Kidney epithelial cell (primary cell): Measurements from ENCODE around the gene CHRNB4. TPM values are rescaled to one million over a fixed set of nuclear protein-coding genes. Genes with fewer than 3 reads are reported as not detected.

Source experiments
- DNase-seq: peaks from one replicate; pipeline ENCODE4 v3.0.0-alpha.2; 2010; ENCODE audit warnings: low read depth
- H3K27me3 ChIP-seq: 2 replicates; pipeline ENCODE4 v1.6.0; 2011; ENCODE audit warnings: low read length; ENCODE audit not compliant: control insufficient read depth, insufficient read depth
- H3K36me3 ChIP-seq: 2 replicates; pipeline ENCODE4 v1.5.1; 2011; ENCODE audit warnings: low read length; ENCODE audit not compliant: control insufficient read depth, insufficient read depth
- H3K4me3 ChIP-seq: 2 replicates; pipeline ENCODE4 v1.5.1; 2011; ENCODE audit warnings: low read depth, mild to moderate bottlenecking, control low read depth, low read length
- CTCF ChIP-seq: IDR thresholded peaks from 2 replicates; pipeline ENCODE4 v1.5.1; 2011; ENCODE audit warnings: mild to moderate bottlenecking, moderate library complexity, low read length, control low read depth, inconsistent platforms; ENCODE audit not compliant: insufficient read depth, poor library complexity, severe bottlenecking
- total RNA-seq: library from RNA; depleted of rRNA; stranded (reverse); fragments of >200 nt; gene quantifications from 2 replicates; pipeline ENCODE4 v1.2.3, GENCODE V29; 2015

Gene CHRNB4
- total RNA-seq, 1 donor from 2014 or later: 1.8 TPM

DNA sequence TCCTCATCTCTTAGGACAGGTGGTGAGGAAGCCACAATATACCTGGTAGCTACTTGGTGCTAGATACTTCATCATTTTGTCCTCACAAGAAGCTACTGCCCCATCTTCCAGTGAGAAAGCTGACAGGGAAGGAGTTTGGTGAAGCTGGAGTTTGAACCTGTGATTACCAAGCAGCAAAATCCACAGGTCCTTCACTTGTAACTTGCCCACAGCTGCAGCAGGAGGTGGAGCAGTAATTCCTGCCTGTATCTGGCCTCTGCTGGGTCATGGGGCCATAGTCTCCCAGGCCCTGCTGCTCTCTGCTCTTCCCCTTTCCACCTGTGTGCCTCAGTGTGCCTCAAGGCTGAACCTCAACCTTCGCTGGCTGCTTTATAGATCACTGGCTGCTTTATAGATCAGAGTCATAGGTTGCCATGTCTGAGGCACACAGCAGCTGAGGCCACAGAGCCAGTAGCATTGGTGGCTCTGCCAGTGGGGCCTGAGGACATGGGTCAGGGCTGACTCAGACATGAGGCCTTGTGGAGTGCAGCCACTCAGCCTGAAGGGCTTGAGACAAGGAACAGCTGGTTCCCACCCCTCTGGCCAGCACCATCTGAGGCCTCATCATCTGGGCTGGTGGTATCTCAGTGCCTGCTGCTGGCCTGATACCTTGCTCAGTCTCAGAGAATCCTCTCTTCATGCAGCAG, 11.1 kb upstream of the CHRNB4 start:
- no peaks in the 10 kb centered on the region for H3K36me3 ChIP-seq
- TF ChIP-seq CTCF: no peak
- DNase-seq: no peak
- H3K27me3 ChIP-seq: no peaks in the 10 kb centered on the region
- H3K4me3 ChIP-seq: no peak overlapping the region

DNA sequence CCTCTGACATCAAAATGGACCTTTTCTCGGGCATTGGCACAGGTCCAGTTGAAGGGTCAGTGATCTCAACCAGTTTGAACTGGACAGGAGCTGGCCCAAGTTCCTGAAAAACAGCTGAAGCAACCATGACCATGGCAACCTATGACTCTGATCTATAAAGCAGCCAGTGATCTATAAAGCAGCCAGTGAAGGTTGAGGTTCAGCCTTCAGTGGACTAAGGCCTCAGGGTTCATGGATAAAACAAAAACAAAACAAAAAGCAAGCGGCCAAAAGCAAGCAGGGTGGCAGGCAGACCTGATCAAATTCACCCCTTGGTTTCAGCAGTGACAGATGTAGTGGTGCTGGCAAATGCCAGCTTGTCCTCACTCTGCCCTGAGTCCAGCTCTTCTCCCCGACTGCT, 10.0 kb upstream of the CHRNB4 start:
- Histone ChIP-seq H3K27me3 (no peaks in the 10 kb centered on the region), H3K4me3 (no peak overlapping the region), H3K36me3 (no peaks in the 10 kb centered on the region)
- TF ChIP-seq CTCF: no peak
- no peak for DNase-seq

GRCh38 chr15:78650022-78650421, 9.0 kb upstream of the CHRNB4 start:
- H3K36me3 ChIP-seq: no peaks in the 10 kb centered on the region
- no peak overlapping the region for H3K4me3 ChIP-seq
- no peak for DNase-seq
- no peaks in the 10 kb centered on the region for H3K27me3 ChIP-seq
- no peak for TF ChIP-seq CTCF

DNA sequence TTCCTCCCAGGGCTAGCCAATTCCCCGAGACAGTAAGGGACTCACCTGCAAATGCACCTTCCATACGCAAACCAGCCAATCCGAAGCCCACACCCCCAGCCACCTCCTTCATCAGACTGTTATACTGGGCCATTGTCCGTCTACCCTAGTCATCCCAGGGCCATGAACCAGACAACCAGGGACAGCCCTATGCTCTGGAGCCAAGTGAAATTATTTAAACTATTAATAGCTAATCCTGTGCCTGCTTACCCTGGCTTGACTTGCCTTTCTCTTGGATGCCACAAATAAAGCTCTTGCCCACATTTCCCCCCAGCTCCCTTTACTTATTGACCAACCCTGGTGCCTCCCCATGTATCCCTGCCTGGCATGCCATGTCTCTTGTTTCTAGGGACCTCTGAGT, 4.0 kb upstream of the CHRNB4 start:
- DNase-seq: no peak
- no peak overlapping the region for H3K4me3 ChIP-seq
- H3K36me3 ChIP-seq: no peaks in the 10 kb centered on the region
- H3K27me3 ChIP-seq: no peaks in the 10 kb centered on the region
- TF ChIP-seq CTCF: no peak

- DNase-seq: no peak
- no peak for TF ChIP-seq CTCF
- peaks cover 4% of the 10 kb centered on the region for H3K27me3 ChIP-seq
Observed at GRCh38 chr15:78642331-78642730, 1.3 kb upstream of the CHRNB4 start.

DNA sequence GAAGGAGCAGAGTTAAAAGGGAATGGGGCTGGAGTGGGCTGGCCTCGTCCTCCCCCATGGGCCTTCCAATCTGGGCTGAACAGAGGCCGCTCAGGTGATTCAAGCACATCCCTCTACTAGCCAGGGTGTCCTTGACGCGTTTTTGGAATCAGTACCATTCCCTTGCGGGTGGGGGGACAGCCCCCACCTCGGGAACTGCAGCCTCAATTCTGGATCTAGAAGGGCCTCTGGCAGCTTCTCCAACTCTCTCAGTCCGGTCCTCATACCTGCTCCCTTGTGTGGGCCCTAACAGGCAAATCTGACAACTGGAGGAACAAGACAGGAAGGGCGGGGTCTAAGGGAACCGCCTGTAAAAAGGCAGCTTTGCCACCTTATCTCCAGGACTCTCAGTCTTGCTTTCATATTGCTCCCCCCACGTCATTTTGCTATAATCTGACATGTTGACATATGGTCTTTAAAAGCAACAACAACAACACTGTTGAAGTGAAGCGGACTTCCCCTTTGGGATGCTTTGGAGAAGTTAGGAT, 802 bp upstream of the CHRNB4 start:
- DNase-seq: no peak
- no peak overlapping the region for H3K4me3 ChIP-seq
- no peak for TF ChIP-seq CTCF
- H3K27me3 ChIP-seq: peaks cover 7% of the 10 kb centered on the region
- no peaks in the 10 kb centered on the region for H3K36me3 ChIP-seq

More at GRCh38 chr15:78642331-78642730, 1.3 kb upstream of the CHRNB4 start:
- H3K36me3 ChIP-seq: no peaks in the 10 kb centered on the region
- H3K4me3 ChIP-seq: no peak overlapping the region
